Karpas-422 (cell line): Measurements from ENCODE around the gene RAMAC. TPM values are rescaled to one million over a fixed set of nuclear protein-coding genes. Genes with fewer than 3 reads are reported as not detected.
A peak's percentile ranks its signal among the peaks of the same experiment; 100 is the strongest.

Source experiments
- DNase-seq: peaks from one replicate; pipeline ENCODE4 v3.0.0-alpha.2; 2015
- H2AFZ ChIP-seq: fragments of 200-600 bp; sonication (generic); 2 replicates; pipeline ENCODE4 v1.6.1; 2014; ENCODE audit warnings: antibody characterized with exemption, low read length, mixed read lengths
- H3K27ac ChIP-seq: fragments of 200-600 bp; sonication (generic); 2 replicates; pipeline ENCODE4 v1.5.1; 2014; ENCODE audit warnings: mild to moderate bottlenecking, low read length, moderate library complexity
- H3K27me3 ChIP-seq: fragments of 200-600 bp; sonication (generic); 2 replicates; pipeline ENCODE4 v1.6.1; 2014; ENCODE audit warnings: low read length, mixed read lengths
- H3K36me3 ChIP-seq: fragments of 200-600 bp; sonication (generic); 2 replicates; pipeline ENCODE4 v1.6.1; 2014; ENCODE audit warnings: low read length, mixed read lengths; ENCODE audit not compliant: insufficient read depth
- H3K4me1 ChIP-seq: fragments of 200-600 bp; sonication (generic); 2 replicates; pipeline ENCODE4 v1.6.1; 2014; ENCODE audit warnings: mild to moderate bottlenecking, low read length, mixed read lengths
- H3K4me2 ChIP-seq: fragments of 200-600 bp; sonication (generic); 2 replicates; pipeline ENCODE4 v1.6.1; 2014; ENCODE audit warnings: low read length, low read depth, mild to moderate bottlenecking; ENCODE audit not compliant: poor library complexity, severe bottlenecking
- H3K4me3 ChIP-seq: fragments of 200-600 bp; sonication (generic); 2 replicates; pipeline ENCODE4 v1.5.1; 2014; ENCODE audit warnings: mild to moderate bottlenecking, antibody characterized with exemption, low read length, mixed read lengths
- H3K79me2 ChIP-seq: fragments of 200-600 bp; sonication (generic); 2 replicates; pipeline ENCODE4 v1.6.1; 2014; ENCODE audit warnings: mild to moderate bottlenecking, low read length, mixed read lengths
- H3K9ac ChIP-seq: fragments of 200-600 bp; sonication (generic); 2 replicates; pipeline ENCODE4 v1.6.0; 2014; ENCODE audit warnings: low read length
- H3K9me2 ChIP-seq: fragments of 200-600 bp; sonication (generic), shearing (Covaris generic); replicated peaks from 2 replicates; pipeline ENCODE4 v1.6.0; 2014; ENCODE audit warnings: mild to moderate bottlenecking, low read length, moderate library complexity; ENCODE audit not compliant: insufficient read depth
- H3K9me3 ChIP-seq: fragments of 300-700, 200-600 bp; sonication (generic); 2 replicates; pipeline ENCODE4 v1.6.1; 2014; ENCODE audit warnings: low read length, mixed read lengths
- H4K20me1 ChIP-seq: fragments of 200-600 bp; sonication (generic); 2 replicates; pipeline ENCODE4 v1.6.1; 2014; ENCODE audit warnings: mild to moderate bottlenecking, antibody characterized with exemption, low read length, low read depth; ENCODE audit not compliant: insufficient read depth
- total RNA-seq: library from RNA; depleted of rRNA; stranded (reverse); fragments of >200 nt; shearing (Covaris generic); gene quantifications from 2 replicates; pipeline ENCODE4 v1.2.3, GENCODE V29; 2014; ENCODE audit warnings: low replicate concordance

RAMAC gene
- total RNA-seq, 1 experiment from 2014 or later: 37.5 TPM

- Histone ChIP-seq H3K27me3 (no peaks in the 10 kb centered on the region), H4K20me1 (no peaks in the 10 kb centered on the region), H3K4me3 (no peak overlapping the region), H3K79me2 (no peaks in the 10 kb centered on the region), H2AFZ (no peak overlapping the region), H3K4me2 (no peak overlapping the region), H3K4me1 (no peaks in the 10 kb centered on the region), H3K27ac (no peak overlapping the region), H3K9me2 (no peaks in the 10 kb centered on the region), H3K9ac (no peak overlapping the region), H3K9me3 (no peaks in the 10 kb centered on the region), H3K36me3 (no peaks in the 10 kb centered on the region)
- no peak for DNase-seq
These were observed 14.6 kb upstream of the RAMAC start for GRCh38 chr15:82971218-82971984.

DNA sequence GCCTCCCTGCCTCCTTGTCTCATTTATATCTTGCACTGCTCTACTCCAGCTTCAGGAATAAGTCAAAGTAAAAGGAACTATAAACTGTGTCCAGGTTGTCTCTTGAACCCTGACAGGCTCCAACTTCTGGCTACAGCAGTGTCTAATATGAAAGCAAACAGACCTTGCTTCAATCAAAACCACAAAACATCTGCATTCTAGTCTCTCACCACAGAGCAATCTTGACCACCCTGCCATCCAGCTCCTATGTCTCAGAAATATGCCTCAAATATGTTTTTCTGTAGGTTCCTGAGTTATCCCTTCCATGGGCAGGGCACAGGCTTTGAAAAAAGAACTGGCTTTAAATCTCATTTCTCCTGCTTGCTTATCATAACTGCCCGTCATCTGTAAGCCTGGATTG is 13.0 kb upstream of the RAMAC start:
- H2AFZ ChIP-seq: no peak overlapping the region
- no peaks in the 10 kb centered on the region for H3K4me1 ChIP-seq
- H3K27ac ChIP-seq: no peak overlapping the region
- H3K4me3 ChIP-seq: no peak overlapping the region
- H3K4me2 ChIP-seq: no peak overlapping the region
- no peaks in the 10 kb centered on the region for H4K20me1 ChIP-seq
- no peaks in the 10 kb centered on the region for H3K9me2 ChIP-seq
- no peaks in the 10 kb centered on the region for H3K79me2 ChIP-seq
- no peaks in the 10 kb centered on the region for H3K9me3 ChIP-seq
- no peaks in the 10 kb centered on the region for H3K36me3 ChIP-seq
- no peak overlapping the region for H3K9ac ChIP-seq
- no peaks in the 10 kb centered on the region for H3K27me3 ChIP-seq
- no peak for DNase-seq

GRCh38 chr15:82977076-82977475 is 8.9 kb upstream of the RAMAC start:
- no peak for DNase-seq
- Histone ChIP-seq H3K27me3 (no peaks in the 10 kb centered on the region), H3K27ac (no peak overlapping the region), H3K36me3 (no peaks in the 10 kb centered on the region), H3K4me2 (no peak overlapping the region), H3K9me3 (no peaks in the 10 kb centered on the region), H3K4me3 (no peak overlapping the region), H3K9me2 (no peaks in the 10 kb centered on the region), H2AFZ (no peak overlapping the region), H4K20me1 (no peaks in the 10 kb centered on the region), H3K4me1 (no peaks in the 10 kb centered on the region), H3K9ac (no peak overlapping the region), H3K79me2 (no peaks in the 10 kb centered on the region)

- Histone ChIP-seq H3K79me2 (no peaks in the 10 kb centered on the region), H3K9me3 (no peaks in the 10 kb centered on the region), H3K27ac (no peak overlapping the region), H3K27me3 (no peaks in the 10 kb centered on the region), H3K4me3 (no peak overlapping the region), H3K4me1 (no peaks in the 10 kb centered on the region), H3K4me2 (no peak overlapping the region), H3K36me3 (no peaks in the 10 kb centered on the region), H3K9ac (no peak overlapping the region), H4K20me1 (no peaks in the 10 kb centered on the region), H3K9me2 (no peaks in the 10 kb centered on the region), H2AFZ (no peak overlapping the region)
- DNase-seq: no peak
These were observed 7.6 kb upstream of the RAMAC start for GRCh38 chr15:82978438-82978837.

- no peaks in the 10 kb centered on the region for H4K20me1 ChIP-seq
- H3K4me2 ChIP-seq: no peak overlapping the region
- no peaks in the 10 kb centered on the region for H3K36me3 ChIP-seq
- DNase-seq: no peak
- H3K27ac ChIP-seq: no peak overlapping the region
- no peak overlapping the region for H3K4me3 ChIP-seq
- H3K9me2 ChIP-seq: no peaks in the 10 kb centered on the region
- no peak overlapping the region for H3K9ac ChIP-seq
- H2AFZ ChIP-seq: no peak overlapping the region
- peaks cover 6% of the 10 kb centered on the region for H3K79me2 ChIP-seq
- no peaks in the 10 kb centered on the region for H3K9me3 ChIP-seq
- peaks cover 3% of the 10 kb centered on the region for H3K4me1 ChIP-seq
- no peaks in the 10 kb centered on the region for H3K27me3 ChIP-seq
These were observed 6.3 kb upstream of the RAMAC start for GRCh38 chr15:82979726-82980125.

- no peaks in the 10 kb centered on the region for H3K9me3 ChIP-seq
- H3K79me2 ChIP-seq: peaks cover 17% of the 10 kb centered on the region
- H3K4me1 ChIP-seq: peaks cover 13% of the 10 kb centered on the region
- no peaks in the 10 kb centered on the region for H3K36me3 ChIP-seq
- no peak for DNase-seq
- no peak overlapping the region for H3K9ac ChIP-seq
- H4K20me1 ChIP-seq: no peaks in the 10 kb centered on the region
- H3K4me3 ChIP-seq: no peak overlapping the region
- H3K27me3 ChIP-seq: no peaks in the 10 kb centered on the region
- no peak overlapping the region for H3K4me2 ChIP-seq
- no peaks in the 10 kb centered on the region for H3K9me2 ChIP-seq
- no peak overlapping the region for H3K27ac ChIP-seq
- H2AFZ ChIP-seq: no peak overlapping the region
These were observed 5.0 kb upstream of the RAMAC start for GRCh38 chr15:82980981-82981380.

DNA sequence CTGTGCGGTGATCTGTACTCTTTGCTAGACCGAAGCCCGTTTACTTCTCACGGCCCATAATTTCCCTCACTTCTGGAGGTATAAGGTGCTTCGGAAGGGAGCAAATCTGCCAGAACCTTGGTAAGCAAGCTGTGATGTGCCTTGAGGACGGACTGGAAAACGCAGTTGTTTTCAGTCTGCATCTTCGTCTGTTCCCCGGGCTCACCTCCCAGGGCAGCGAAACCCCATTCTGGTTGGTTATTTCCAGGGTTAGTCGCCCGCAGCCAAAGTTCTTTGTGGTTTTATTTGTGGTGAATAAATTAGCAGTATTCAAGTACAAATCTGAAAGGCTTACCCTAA is 401 bp downstream of the RAMAC start:
- H3K4me3 ChIP-seq: peak overlapping the region; percentile 99
- H3K36me3 ChIP-seq: peaks cover 11% of the 10 kb centered on the region; the same call in 1 of the 2 replicates
- H3K27ac ChIP-seq: no peak overlapping the region
- H3K9me3 ChIP-seq: no peaks in the 10 kb centered on the region
- H3K9ac ChIP-seq: peak overlapping the region; percentile 91
- no peaks in the 10 kb centered on the region for H3K9me2 ChIP-seq
- no peaks in the 10 kb centered on the region for H3K27me3 ChIP-seq
- H4K20me1 ChIP-seq: no peaks in the 10 kb centered on the region; the same call in 1 of the 2 replicates
- H3K79me2 ChIP-seq: peaks cover 42% of the 10 kb centered on the region
- peaks cover 23% of the 10 kb centered on the region for H3K4me1 ChIP-seq
- H3K4me2 ChIP-seq: peak overlapping the region; percentile 86
- DNase-seq: peak; percentile 61
- no peak overlapping the region for H2AFZ ChIP-seq

DNA sequence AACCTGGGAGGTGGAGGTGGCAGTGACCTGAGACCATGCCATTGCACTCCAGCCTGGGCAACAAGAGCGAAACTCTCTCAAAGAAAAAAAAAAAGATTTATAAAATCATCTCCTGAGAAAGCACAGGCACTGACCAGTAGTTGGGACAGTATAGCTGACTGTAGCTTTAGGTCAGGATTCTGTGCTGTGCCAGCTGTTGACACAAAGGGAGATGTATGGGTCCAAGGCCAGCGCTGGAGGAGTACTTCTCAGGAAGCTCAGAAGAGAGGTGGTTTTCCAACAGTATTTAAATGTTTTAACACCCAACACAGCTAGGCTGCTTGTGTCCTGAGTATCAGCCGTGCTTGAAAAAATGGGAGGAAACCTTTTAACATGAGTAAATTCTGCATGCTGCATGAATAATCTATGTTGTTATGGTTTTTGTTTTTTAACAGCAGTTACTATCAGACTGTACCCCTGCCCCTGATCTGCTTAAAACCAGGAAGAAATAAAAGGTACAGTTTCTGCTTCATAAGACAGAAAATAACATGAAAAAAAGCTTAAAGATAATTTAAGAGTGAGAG is 6.5 kb downstream of the RAMAC start:
- no peaks in the 10 kb centered on the region for H4K20me1 ChIP-seq
- DNase-seq: no peak

More for the DNA sequence above, 6.5 kb downstream of the RAMAC start:
- no peak overlapping the region for H3K27ac ChIP-seq
- H3K36me3 ChIP-seq: peaks cover 11% of the 10 kb centered on the region; the same call in 1 of the 2 replicates
- H3K4me3 ChIP-seq: no peak overlapping the region
- peaks cover under 1% of the 10 kb centered on the region for H3K4me1 ChIP-seq
- no peaks in the 10 kb centered on the region for H3K9me3 ChIP-seq
- H3K9me2 ChIP-seq: no peaks in the 10 kb centered on the region
- H3K79me2 ChIP-seq: peaks cover 10% of the 10 kb centered on the region
- no peak overlapping the region for H3K4me2 ChIP-seq
- no peaks in the 10 kb centered on the region for H3K27me3 ChIP-seq
- H2AFZ ChIP-seq: no peak overlapping the region
- H3K9ac ChIP-seq: no peak overlapping the region
